H9 (cell line): ENCODE results near the gene CCK. TPM values are rescaled to one million over a fixed set of nuclear protein-coding genes. Genes with fewer than 3 reads are reported as not detected.
A peak's percentile ranks its signal among the peaks of the same experiment; 100 is the strongest.

ENCODE experiments used
- DNase-seq: peaks from one replicate; pipeline ENCODE4 v3.0.0-alpha.2; 2017
- H2AFZ ChIP-seq: one replicate; pipeline ENCODE4 v1.6.1; 2013; ENCODE audit warnings: mild to moderate bottlenecking, low read length, control low read depth, moderate library complexity
- H2AK5ac ChIP-seq: 2 replicates; pipeline ENCODE4 v1.6.1; 2013; ENCODE audit warnings: low read length, control low read depth, mixed read lengths; ENCODE audit not compliant: insufficient read length
- H2BK120ac ChIP-seq: one replicate; pipeline ENCODE4 v1.6.1; 2013; ENCODE audit warnings: low read depth, mild to moderate bottlenecking, low read length, control low read depth, inconsistent platforms; ENCODE audit not compliant: poor library complexity, severe bottlenecking
- H2BK12ac ChIP-seq: 2 replicates; pipeline ENCODE4 v1.6.1; 2013; ENCODE audit warnings: low read length, control low read depth, mixed read lengths, low read depth; ENCODE audit not compliant: insufficient read length
- H2BK15ac ChIP-seq: 2 replicates; pipeline ENCODE4 v1.6.1; 2013; ENCODE audit warnings: low read depth, low read length, control low read depth
- H2BK20ac ChIP-seq: one replicate; pipeline ENCODE4 v1.6.1; 2013; ENCODE audit warnings: low read depth, mild to moderate bottlenecking, low read length, control low read depth, inconsistent platforms; ENCODE audit not compliant: poor library complexity, severe bottlenecking
- H2BK5ac ChIP-seq: 2 replicates; pipeline ENCODE4 v1.6.1; 2013; ENCODE audit warnings: low read length, control low read depth, mixed read lengths; ENCODE audit not compliant: insufficient read length
- H3K14ac ChIP-seq: 2 replicates; pipeline ENCODE4 v1.6.1; 2013; ENCODE audit warnings: low read length, control low read depth; ENCODE audit not compliant: insufficient read depth
- H3K18ac ChIP-seq: 2 replicates; pipeline ENCODE4 v1.6.1; 2013; ENCODE audit warnings: low read depth, mild to moderate bottlenecking, mixed read lengths, low read length, control low read depth; ENCODE audit not compliant: insufficient read length
- H3K23ac ChIP-seq: 2 replicates; pipeline ENCODE4 v1.6.1; 2013; ENCODE audit warnings: low read length, control low read depth, mixed read lengths, low read depth; ENCODE audit not compliant: insufficient read length
- H3K23me2 ChIP-seq: 2 replicates; pipeline ENCODE4 v1.6.1; 2013; ENCODE audit warnings: low read depth, mild to moderate bottlenecking, mixed read lengths, low read length, control low read depth; ENCODE audit not compliant: insufficient read length, poor library complexity, severe bottlenecking
- H3K27ac ChIP-seq: 2 replicates; pipeline ENCODE4 v1.5.1; 2013; ENCODE audit warnings: low read length, control low read depth, mixed read lengths, low read depth; ENCODE audit not compliant: insufficient read length
- H3K27me3 ChIP-seq: 2 replicates; pipeline ENCODE4 v1.6.1; 2013; ENCODE audit warnings: low read length, control low read depth, inconsistent platforms; ENCODE audit not compliant: insufficient read depth
- H3K4ac ChIP-seq: 2 replicates; pipeline ENCODE4 v1.6.1; 2013; ENCODE audit warnings: low read depth, mild to moderate bottlenecking, control low read depth, inconsistent platforms, low read length, moderate library complexity
- H3K4me1 ChIP-seq: 2 replicates; pipeline ENCODE4 v1.6.1; 2013; ENCODE audit warnings: low read length, control low read depth, inconsistent platforms; ENCODE audit not compliant: insufficient read depth
- H3K4me2 ChIP-seq: 2 replicates; pipeline ENCODE4 v1.6.1; 2013; ENCODE audit warnings: low read length, control low read depth, mixed read lengths; ENCODE audit not compliant: insufficient read length, insufficient read depth
- H3K56ac ChIP-seq: 2 replicates; pipeline ENCODE4 v1.6.1; 2013; ENCODE audit warnings: low read depth, mild to moderate bottlenecking, mixed read lengths, low read length, control low read depth; ENCODE audit not compliant: insufficient read length
- H3K79me1 ChIP-seq: 2 replicates; pipeline ENCODE4 v1.6.1; 2013; ENCODE audit warnings: low read depth, mild to moderate bottlenecking, moderate library complexity, low read length, control low read depth, inconsistent platforms; ENCODE audit not compliant: insufficient read depth, poor library complexity, severe bottlenecking
- H3K79me2 ChIP-seq: 2 replicates; pipeline ENCODE4 v1.6.1; 2013; ENCODE audit warnings: low read length, control low read depth, inconsistent platforms; ENCODE audit not compliant: insufficient read depth
- H3K9ac ChIP-seq: 2 replicates; pipeline ENCODE4 v1.6.1; 2013; ENCODE audit warnings: low read length, control low read depth, mixed read lengths; ENCODE audit not compliant: insufficient read length; ENCODE audit errors: extremely low read depth
- H3K9me3 ChIP-seq: one replicate; pipeline ENCODE4 v1.6.1; 2013; ENCODE audit warnings: low read depth, low read length, inconsistent platforms; ENCODE audit not compliant: control insufficient read depth
- H3T11ph ChIP-seq: one replicate; pipeline ENCODE4 v1.6.1; 2013; ENCODE audit warnings: mild to moderate bottlenecking, low read length, control low read depth, inconsistent platforms
- H4K20me1 ChIP-seq: one replicate; pipeline ENCODE4 v1.6.1; 2013; ENCODE audit not compliant: control insufficient read depth, insufficient read length, insufficient read depth
- H4K5ac ChIP-seq: 2 replicates; pipeline ENCODE4 v1.6.1; 2013; ENCODE audit warnings: low read depth, mild to moderate bottlenecking, mixed read lengths, low read length, control low read depth; ENCODE audit not compliant: insufficient read length
- H4K8ac ChIP-seq: replicated peaks from 2 replicates; pipeline ENCODE4 v1.6.1; 2013; ENCODE audit warnings: low read length, control low read depth, mixed read lengths, low read depth; ENCODE audit not compliant: insufficient read length
- H4K91ac ChIP-seq: 2 replicates; pipeline ENCODE4 v1.6.1; 2013; ENCODE audit warnings: low read depth, mild to moderate bottlenecking, moderate library complexity, mixed read lengths, low read length, control low read depth; ENCODE audit not compliant: insufficient read length
- H3K27ac Mint-ChIP-seq, 3 experiments: 2 replicates in 2 of 3; 3 replicates in 1 of 3; pipeline ENCODE4 v1.8.0; 2020 to 2021; ENCODE audit warnings: mixed read lengths in 3 of 3, mild to moderate bottlenecking in 1 of 3, moderate library complexity in 1 of 3
- H3K27me3 Mint-ChIP-seq: 2 replicates; pipeline ENCODE4 v1.8.0; 2021; ENCODE audit warnings: low read depth, mild to moderate bottlenecking, moderate library complexity, mixed read lengths
- H3K36me3 Mint-ChIP-seq, 3 experiments: 2 replicates in 2 of 3; 3 replicates in 1 of 3; pipeline ENCODE4 v1.8.0; 2020 to 2021; ENCODE audit warnings: low read depth in 3 of 3, mixed read lengths in 3 of 3; ENCODE audit not compliant: insufficient read depth in 1 of 3
- H3K4me1 Mint-ChIP-seq, 2 experiments: 2 replicates each; pipeline ENCODE4 v1.8.0; 2020; ENCODE audit warnings: mixed read lengths in 2 of 2
- H3K4me3 Mint-ChIP-seq, 2 experiments: 2 replicates in 1 of 2; 3 replicates in 1 of 2; pipeline ENCODE4 v1.8.0; 2020 to 2021; ENCODE audit warnings: mild to moderate bottlenecking in 2 of 2, mixed read lengths in 2 of 2, moderate library complexity in 1 of 2
- H3K9me3 Mint-ChIP-seq, 2 experiments: 2 replicates in 1 of 2; 3 replicates in 1 of 2; pipeline ENCODE4 v1.8.0; 2020; ENCODE audit warnings: mild to moderate bottlenecking in 2 of 2, mixed read lengths in 2 of 2, moderate library complexity in 1 of 2
- WGBS: extraction: QIAGEN DNeasy Blood & Tissue Kit; methylation state at CpG from one replicate; pipeline ENCODE4 v1.1.7; 2013; ENCODE audit warnings: missing lambda C conversion rate, low lambda C conversion rate, mixed read lengths; ENCODE audit not compliant: insufficient read length; ENCODE audit errors: extremely low coverage; 5-methylcytosine and 5-hydroxymethylcytosine counted together
- total RNA-seq: library from RNA; stranded (reverse); gene quantifications from 2 replicates; pipeline ENCODE4 v1.2.1, GENCODE V29; 2021
- TF ChIP-seq, protein P1 (sequence below): fragments of 200-600 bp; sonication (generic); conservative IDR thresholded peaks from 3 replicates; pipeline ENCODE4 v1.8.0; 2021; ENCODE audit warnings: antibody characterized with exemption, mild to moderate bottlenecking

CCK gene
- total RNA-seq, 1 experiment from 2014 or later, result 0.37 TPM

GRCh38 chr3:42264399-42265058 lies 1.5 kb downstream of the CCK start:
- no peak overlapping the region for H3K4me2 ChIP-seq

More at GRCh38 chr3:42264399-42265058, 1.5 kb downstream of the CCK start:
- H3K4me3 Mint-ChIP-seq, result peak overlapping the region in 1 of 2 experiments; percentile 14; a peak in 2 of 5 replicates
- Histone ChIP-seq H4K8ac (no peak overlapping the region), H3K27ac (no peak overlapping the region), H3K56ac (no peak overlapping the region), H3T11ph (no peak overlapping the region), H3K14ac (no peak overlapping the region), H4K5ac (no peak overlapping the region), H2BK15ac (no peak overlapping the region), H4K91ac (no peak overlapping the region), H3K79me1 (no peaks in the 10 kb centered on the region), H3K27me3 (peaks cover 14% of the 10 kb centered on the region; the same call in 1 of the 2 replicates), H2BK12ac (no peak overlapping the region), H3K23me2 (peaks cover 6% of the 10 kb centered on the region), H4K20me1 (no peaks in the 10 kb centered on the region), H2BK5ac (no peak overlapping the region), H3K18ac (no peak overlapping the region), H3K23ac (no peak overlapping the region), H3K79me2 (no peaks in the 10 kb centered on the region), H2AFZ (no peak overlapping the region), H3K4ac (no peak overlapping the region), H3K9ac (no peak overlapping the region), H2BK20ac (no peak overlapping the region), H3K4me1 (no peaks in the 10 kb centered on the region), H2AK5ac (no peak overlapping the region), H2BK120ac (no peak overlapping the region), H3K9me3 (no peaks in the 10 kb centered on the region)
- H3K27me3 Mint-ChIP-seq, result peaks cover 86% of the 10 kb centered on the region
- TF ChIP-seq, protein P1, sequence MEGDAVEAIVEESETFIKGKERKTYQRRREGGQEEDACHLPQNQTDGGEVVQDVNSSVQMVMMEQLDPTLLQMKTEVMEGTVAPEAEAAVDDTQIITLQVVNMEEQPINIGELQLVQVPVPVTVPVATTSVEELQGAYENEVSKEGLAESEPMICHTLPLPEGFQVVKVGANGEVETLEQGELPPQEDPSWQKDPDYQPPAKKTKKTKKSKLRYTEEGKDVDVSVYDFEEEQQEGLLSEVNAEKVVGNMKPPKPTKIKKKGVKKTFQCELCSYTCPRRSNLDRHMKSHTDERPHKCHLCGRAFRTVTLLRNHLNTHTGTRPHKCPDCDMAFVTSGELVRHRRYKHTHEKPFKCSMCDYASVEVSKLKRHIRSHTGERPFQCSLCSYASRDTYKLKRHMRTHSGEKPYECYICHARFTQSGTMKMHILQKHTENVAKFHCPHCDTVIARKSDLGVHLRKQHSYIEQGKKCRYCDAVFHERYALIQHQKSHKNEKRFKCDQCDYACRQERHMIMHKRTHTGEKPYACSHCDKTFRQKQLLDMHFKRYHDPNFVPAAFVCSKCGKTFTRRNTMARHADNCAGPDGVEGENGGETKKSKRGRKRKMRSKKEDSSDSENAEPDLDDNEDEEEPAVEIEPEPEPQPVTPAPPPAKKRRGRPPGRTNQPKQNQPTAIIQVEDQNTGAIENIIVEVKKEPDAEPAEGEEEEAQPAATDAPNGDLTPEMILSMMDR, result no peak
- WGBS, result no CpG with 5 or more reads among the region's 37 CpGs
- peaks cover 4 to 5% of the 10 kb centered on the region in 2 experiments; a peak in 3 of 5 replicates for H3K9me3 Mint-ChIP-seq
- DNase-seq, result peak; percentile 81
- peaks cover 0 to 5% (median 0%) of the 10 kb centered on the region in 3 experiments; a peak in 1 of 7 replicates for H3K36me3 Mint-ChIP-seq
- H3K4me1 Mint-ChIP-seq, result peaks cover 12 to 17% of the 10 kb centered on the region in 2 experiments
- no peak overlapping the region for H3K27ac Mint-ChIP-seq
